Measurements from ENCODE around the gene THADA.

GRCh38 chr2:43491065-43491639, 104.7 kb downstream of the THADA start:
- no peak for TF ChIP-seq POLR2A (IDR thresholded peaks at IDR 0.05)
- TF ChIP-seq POLR2AphosphoS5 (IDR thresholded peaks at IDR 0.05), result no peak
- TF ChIP-seq CTCF (IDR thresholded peaks at IDR 0.05), result no peak
